ENCODE data around the gene PLAAT4.
A peak's percentile ranks its signal among the peaks of the same experiment; 100 is the strongest.

Gene PLAAT4

DNA sequence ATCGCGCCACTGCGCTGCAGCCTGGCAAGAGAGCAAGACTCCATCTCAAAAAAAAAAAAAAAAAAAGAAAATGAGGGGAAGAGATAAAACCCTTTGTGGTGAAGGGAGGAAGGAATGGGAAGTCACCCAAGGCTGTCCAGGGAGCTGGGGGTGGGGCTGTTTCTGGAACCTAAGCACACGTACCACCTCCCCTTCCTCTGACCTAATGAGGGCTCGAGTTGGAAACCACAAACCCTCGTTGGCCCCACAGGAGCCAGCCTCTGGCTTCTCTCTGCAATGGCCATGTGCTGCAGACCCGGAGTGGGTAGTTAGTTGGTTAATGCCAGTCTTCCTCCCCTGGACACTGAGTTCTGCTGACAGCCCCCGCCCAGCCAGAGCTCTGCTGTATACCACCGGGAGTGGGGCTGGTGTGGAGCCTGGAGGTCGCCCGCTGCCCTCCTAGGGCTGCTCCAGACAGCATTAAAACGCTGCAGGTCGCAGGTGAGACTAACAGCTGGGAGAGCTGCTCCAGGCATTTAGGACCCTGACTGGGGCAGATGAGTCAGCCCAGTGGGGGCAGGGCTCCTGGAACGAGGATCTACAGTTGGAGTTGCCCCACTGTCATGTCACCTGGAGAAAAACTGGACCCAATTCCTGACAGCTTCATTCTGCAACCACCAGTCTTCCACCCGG, 30.6 kb upstream of the PLAAT4 start, which contains the start of gene LGALS12:
LGALS12 (plus strand) TSS at position 228 of the 672 bp plus-strand sequence; CDS start at position 603, 375 bp downstream.
- Histone ChIP-seq H3K27me3 (replicated peaks; ENCODE audit: control insufficient read depth, insufficient read depth, low read length) (no peaks in the 10 kb centered on the region; the same call in none of the 2 replicates), H3K36me3 (ENCODE audit: control insufficient read depth, insufficient read depth, low read length) (no peaks in the 10 kb centered on the region), H3K4me3 (replicated peaks; ENCODE audit: low read depth, low read length) (no peak within 1 kb of the TSS)
- TF ChIP-seq, protein P1, sequence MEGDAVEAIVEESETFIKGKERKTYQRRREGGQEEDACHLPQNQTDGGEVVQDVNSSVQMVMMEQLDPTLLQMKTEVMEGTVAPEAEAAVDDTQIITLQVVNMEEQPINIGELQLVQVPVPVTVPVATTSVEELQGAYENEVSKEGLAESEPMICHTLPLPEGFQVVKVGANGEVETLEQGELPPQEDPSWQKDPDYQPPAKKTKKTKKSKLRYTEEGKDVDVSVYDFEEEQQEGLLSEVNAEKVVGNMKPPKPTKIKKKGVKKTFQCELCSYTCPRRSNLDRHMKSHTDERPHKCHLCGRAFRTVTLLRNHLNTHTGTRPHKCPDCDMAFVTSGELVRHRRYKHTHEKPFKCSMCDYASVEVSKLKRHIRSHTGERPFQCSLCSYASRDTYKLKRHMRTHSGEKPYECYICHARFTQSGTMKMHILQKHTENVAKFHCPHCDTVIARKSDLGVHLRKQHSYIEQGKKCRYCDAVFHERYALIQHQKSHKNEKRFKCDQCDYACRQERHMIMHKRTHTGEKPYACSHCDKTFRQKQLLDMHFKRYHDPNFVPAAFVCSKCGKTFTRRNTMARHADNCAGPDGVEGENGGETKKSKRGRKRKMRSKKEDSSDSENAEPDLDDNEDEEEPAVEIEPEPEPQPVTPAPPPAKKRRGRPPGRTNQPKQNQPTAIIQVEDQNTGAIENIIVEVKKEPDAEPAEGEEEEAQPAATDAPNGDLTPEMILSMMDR (IDR thresholded peaks at IDR 0.05; ENCODE audit: insufficient read depth, low read length, poor library complexity, severe bottlenecking): no peak
- no peak for DNase-seq (ENCODE audit: extremely low read depth, insufficient read length)

DNA sequence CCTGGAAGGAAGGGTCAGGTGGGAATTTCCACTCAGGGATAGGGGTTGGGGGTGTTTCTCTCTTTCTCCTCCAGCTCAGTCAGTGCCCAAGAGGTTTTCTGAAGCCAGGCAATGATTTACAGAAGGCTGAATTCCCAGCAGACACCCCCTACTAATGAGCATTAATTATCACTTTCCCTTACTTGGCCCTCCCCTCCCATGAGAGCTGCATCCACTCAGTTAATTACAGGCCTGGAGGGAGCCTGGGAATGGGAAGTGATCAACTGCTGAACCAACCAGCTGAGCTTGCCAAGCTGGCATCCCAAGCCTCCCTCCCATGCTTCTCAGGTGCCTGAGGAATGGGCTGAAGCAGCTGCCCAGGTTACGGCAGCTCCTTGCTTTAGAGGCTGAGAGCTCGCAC, 29.7 kb upstream of the PLAAT4 start:
- TF ChIP-seq, protein P1 (IDR thresholded peaks at IDR 0.05; ENCODE audit: insufficient read depth, low read length, poor library complexity, severe bottlenecking): no peak
- Histone ChIP-seq H3K27me3 (replicated peaks; ENCODE audit: control insufficient read depth, insufficient read depth, low read length) (no peaks in the 10 kb centered on the region; the same call in none of the 2 replicates), H3K4me3 (replicated peaks; ENCODE audit: low read depth, low read length) (no peak overlapping the region), H3K36me3 (ENCODE audit: control insufficient read depth, insufficient read depth, low read length) (no peaks in the 10 kb centered on the region)
- no peak for DNase-seq (ENCODE audit: extremely low read depth, insufficient read length)

DNA sequence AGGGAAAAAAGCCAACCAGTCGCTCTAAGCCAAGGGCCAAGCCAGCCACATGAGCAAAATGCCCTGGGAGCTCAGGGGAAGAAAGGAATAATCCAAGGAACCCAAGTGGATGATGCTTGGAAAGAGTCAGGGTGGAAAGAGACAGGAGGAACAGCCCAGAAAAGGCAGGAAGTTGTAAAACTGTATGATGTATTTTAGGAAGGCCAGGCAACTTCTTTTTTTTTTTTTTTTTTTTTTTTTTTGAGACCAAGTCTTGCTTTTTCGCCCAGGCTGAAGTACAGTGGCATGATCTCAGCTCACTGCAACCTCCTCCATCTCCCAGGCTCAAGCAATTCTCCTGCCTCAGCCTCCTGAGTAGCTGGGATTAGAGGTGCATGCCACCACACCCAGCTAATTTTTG, 29.1 kb upstream of the PLAAT4 start:
- Histone ChIP-seq H3K4me3 (replicated peaks; ENCODE audit: low read depth, low read length) (no peak overlapping the region), H3K27me3 (replicated peaks; ENCODE audit: control insufficient read depth, insufficient read depth, low read length) (no peaks in the 10 kb centered on the region; the same call in none of the 2 replicates), H3K36me3 (ENCODE audit: control insufficient read depth, insufficient read depth, low read length) (no peaks in the 10 kb centered on the region)
- no peak for DNase-seq (ENCODE audit: extremely low read depth, insufficient read length)
- TF ChIP-seq, protein P1 (IDR thresholded peaks at IDR 0.05; ENCODE audit: insufficient read depth, low read length, poor library complexity, severe bottlenecking): no peak

DNA sequence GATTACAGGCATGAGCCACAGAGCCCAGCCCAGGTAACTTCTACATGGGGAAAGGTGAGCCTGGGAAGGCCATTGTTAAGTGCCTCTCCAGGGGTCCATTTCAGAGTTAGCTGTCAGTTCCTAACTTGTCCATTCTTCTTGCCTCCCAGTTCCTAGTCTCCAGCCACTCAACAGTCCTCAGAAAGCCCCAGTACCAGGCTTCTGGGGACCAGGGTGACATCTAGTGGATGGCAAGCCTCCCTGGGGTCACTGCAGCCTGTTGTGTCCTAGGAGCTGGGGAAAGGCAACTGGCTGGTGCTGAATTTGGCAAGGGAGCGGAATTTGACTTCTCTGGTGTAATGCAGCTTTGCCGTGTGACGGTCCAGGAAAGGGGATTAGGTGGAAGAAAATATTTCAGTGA, 28.6 kb upstream of the PLAAT4 start:
- Histone ChIP-seq H3K27me3 (replicated peaks; ENCODE audit: control insufficient read depth, insufficient read depth, low read length) (no peaks in the 10 kb centered on the region; the same call in none of the 2 replicates), H3K36me3 (ENCODE audit: control insufficient read depth, insufficient read depth, low read length) (no peaks in the 10 kb centered on the region), H3K4me3 (replicated peaks; ENCODE audit: low read depth, low read length) (no peak overlapping the region)
- DNase-seq (ENCODE audit: extremely low read depth, insufficient read length): no peak
- TF ChIP-seq, protein P1 (IDR thresholded peaks at IDR 0.05; ENCODE audit: insufficient read depth, low read length, poor library complexity, severe bottlenecking): peak; percentile 69

DNA sequence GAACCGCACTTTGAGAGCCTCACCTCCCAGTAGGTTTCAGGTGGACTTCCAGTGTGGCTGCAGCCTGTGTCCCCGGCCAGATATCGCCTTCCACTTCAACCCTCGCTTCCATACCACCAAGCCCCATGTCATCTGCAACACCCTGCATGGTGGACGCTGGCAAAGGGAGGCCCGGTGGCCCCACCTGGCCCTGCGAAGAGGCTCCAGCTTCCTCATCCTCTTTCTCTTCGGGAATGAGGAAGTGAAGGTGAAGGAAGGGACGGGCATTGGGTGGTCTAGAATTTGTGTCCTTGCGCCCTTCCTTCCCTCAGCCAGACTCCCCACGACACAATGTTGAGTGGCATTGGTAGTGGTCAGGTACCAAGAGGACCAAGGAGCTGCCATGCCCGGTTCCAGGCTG, 27.9 kb upstream of the PLAAT4 start:
- Histone ChIP-seq H3K36me3 (ENCODE audit: control insufficient read depth, insufficient read depth, low read length) (no peaks in the 10 kb centered on the region), H3K27me3 (replicated peaks; ENCODE audit: control insufficient read depth, insufficient read depth, low read length) (no peaks in the 10 kb centered on the region; the same call in none of the 2 replicates), H3K4me3 (replicated peaks; ENCODE audit: low read depth, low read length) (no peak overlapping the region)
- TF ChIP-seq, protein P1 (IDR thresholded peaks at IDR 0.05; ENCODE audit: insufficient read depth, low read length, poor library complexity, severe bottlenecking): no peak
- no peak for DNase-seq (ENCODE audit: extremely low read depth, insufficient read length)

Data from GM06990 (cell line).